Left lung (tissue), 10 donors: ENCODE data around the gene NUAK1. TPM values are rescaled to one million over a fixed set of nuclear protein-coding genes. Genes with fewer than 3 reads are reported as not detected.

Experiments used
- ATAC-seq: fragments of 200-7000 bp; cut with Tn5 transposase; one replicate; pipeline ENCODE4 v1.9.1; 2020; ENCODE audit warnings: moderate library complexity
- DNase-seq, 4 donors: peaks; one replicate each; pipeline ENCODE4 v3.0.0-alpha.2; 2013 to 2020
- H3K27ac ChIP-seq, 2 donors: fragments of 200-600 bp; sonication (generic) in 1 of 2; one replicate each; pipeline versions ENCODE4 v1.5.0 to v1.8.0; 2020 to 2021
- H3K27me3 ChIP-seq, 2 donors: fragments of 200-600 bp; sonication (generic) in 1 of 2; one replicate each; pipeline versions ENCODE4 v1.5.0 to v1.8.0; 2020 to 2021
- H3K36me3 ChIP-seq, 2 donors: fragments of 200-600 bp; sonication (generic) in 1 of 2; one replicate each; pipeline versions ENCODE4 v1.5.0 to v1.8.0; 2020 to 2021
- H3K4me1 ChIP-seq, 2 donors: fragments of 200-600 bp; one replicate each; pipeline ENCODE4 v1.8.0; 2021
- H3K4me3 ChIP-seq, 2 donors: fragments of 200-600 bp; sonication (generic) in 1 of 2; one replicate each; pipeline versions ENCODE4 v1.5.0 to v1.8.0; 2020 to 2021; ENCODE audit warnings: mild to moderate bottlenecking in 1 of 2
- H3K9me3 ChIP-seq, 2 donors: fragments of 200-600 bp; sonication (generic) in 1 of 2; one replicate each; pipeline versions ENCODE4 v1.5.0 to v1.8.0; 2020 to 2021
- intact Hi-C, 2 donors: fragments of 100-400 bp; cut with DNase I; formaldehyde crosslinking; loops; one replicate each; pipeline versions ENCODE4 v1.11.2 to v1.14.2; 2022
- polyA plus RNA-seq, 6 donors: library from polyadenylated mRNA; unstranded; fragments of 120-200 nt; gene quantifications; one replicate each; pipeline ENCODE4 v1.2.1, GENCODE V29; 2013; ENCODE audit not compliant: insufficient read length in 6 of 6
- total RNA-seq, 2 donors: library from RNA; stranded (reverse); fragmentation: NEBNext Ultra II Directional; extraction: Animal tissue kit (Norgen Biotek cat#: 25700); gene quantifications; one replicate each; pipeline ENCODE4 v1.2.1, GENCODE V29; 2021
- TF ChIP-seq, protein P1 (sequence below), 2 donors: fragments of 200-600 bp; sonication (generic) in 1 of 2; IDR thresholded peaks; one replicate each; pipeline versions ENCODE4 v1.5.0 to v1.8.0; 2021; ENCODE audit warnings: antibody characterized with exemption in 2 of 2
- donor health status: DM: no; HTN: yes; CAD: no.
- donor health status: DM: no; HTN: no; CAD: no.

The NUAK1 gene
- total and polyA plus RNA-seq, 8 donors, result 6.5 to 11.7 (median 8.1) TPM

DNA sequence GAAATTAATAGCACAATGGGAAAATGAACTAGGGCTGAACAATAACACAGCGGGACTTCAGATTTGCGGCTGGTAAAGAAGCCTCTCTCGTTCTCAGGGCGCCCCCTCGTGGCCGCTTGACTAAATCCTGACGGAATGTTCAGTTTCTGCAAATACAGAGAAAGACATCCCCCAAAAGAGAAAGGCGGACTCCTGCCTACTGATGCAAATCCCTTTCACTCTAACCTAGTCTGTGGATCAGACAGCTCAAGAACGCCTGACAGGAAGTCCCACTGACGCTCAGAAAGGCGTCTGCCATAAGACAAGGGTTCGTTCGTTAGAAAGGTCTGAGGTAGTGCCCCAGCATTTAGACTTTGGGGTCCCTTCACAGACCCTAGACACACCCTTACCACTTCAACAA is 2.5 kb downstream of the NUAK1 start:
- TF ChIP-seq, protein P1, sequence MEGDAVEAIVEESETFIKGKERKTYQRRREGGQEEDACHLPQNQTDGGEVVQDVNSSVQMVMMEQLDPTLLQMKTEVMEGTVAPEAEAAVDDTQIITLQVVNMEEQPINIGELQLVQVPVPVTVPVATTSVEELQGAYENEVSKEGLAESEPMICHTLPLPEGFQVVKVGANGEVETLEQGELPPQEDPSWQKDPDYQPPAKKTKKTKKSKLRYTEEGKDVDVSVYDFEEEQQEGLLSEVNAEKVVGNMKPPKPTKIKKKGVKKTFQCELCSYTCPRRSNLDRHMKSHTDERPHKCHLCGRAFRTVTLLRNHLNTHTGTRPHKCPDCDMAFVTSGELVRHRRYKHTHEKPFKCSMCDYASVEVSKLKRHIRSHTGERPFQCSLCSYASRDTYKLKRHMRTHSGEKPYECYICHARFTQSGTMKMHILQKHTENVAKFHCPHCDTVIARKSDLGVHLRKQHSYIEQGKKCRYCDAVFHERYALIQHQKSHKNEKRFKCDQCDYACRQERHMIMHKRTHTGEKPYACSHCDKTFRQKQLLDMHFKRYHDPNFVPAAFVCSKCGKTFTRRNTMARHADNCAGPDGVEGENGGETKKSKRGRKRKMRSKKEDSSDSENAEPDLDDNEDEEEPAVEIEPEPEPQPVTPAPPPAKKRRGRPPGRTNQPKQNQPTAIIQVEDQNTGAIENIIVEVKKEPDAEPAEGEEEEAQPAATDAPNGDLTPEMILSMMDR (IDR thresholded peaks at IDR 0.05), result peak; percentile 76 to 77
- peak overlapping the region; percentile 45 to 53 for H3K4me3 ChIP-seq
- intact Hi-C loops, result loop anchor here in 1 of 2 donors (5.0 kb wide), 1 partner anchor 714 kb away; no protein-coding TSS in a partner anchor
- H3K9me3 ChIP-seq, result no peaks in the 10 kb centered on the region
- DNase-seq (peak; percentile 78 to 92 (median 84)), ATAC-seq (peak; percentile 58)
- peaks cover 9 to 63% of the 10 kb centered on the region in 2 donors for H3K27me3 ChIP-seq
- no peaks in the 10 kb centered on the region for H3K36me3 ChIP-seq
- H3K27ac ChIP-seq, result peak overlapping the region; percentile 11 to 65
- H3K4me1 ChIP-seq, result peaks cover 17 to 39% of the 10 kb centered on the region in 2 donors

DNA sequence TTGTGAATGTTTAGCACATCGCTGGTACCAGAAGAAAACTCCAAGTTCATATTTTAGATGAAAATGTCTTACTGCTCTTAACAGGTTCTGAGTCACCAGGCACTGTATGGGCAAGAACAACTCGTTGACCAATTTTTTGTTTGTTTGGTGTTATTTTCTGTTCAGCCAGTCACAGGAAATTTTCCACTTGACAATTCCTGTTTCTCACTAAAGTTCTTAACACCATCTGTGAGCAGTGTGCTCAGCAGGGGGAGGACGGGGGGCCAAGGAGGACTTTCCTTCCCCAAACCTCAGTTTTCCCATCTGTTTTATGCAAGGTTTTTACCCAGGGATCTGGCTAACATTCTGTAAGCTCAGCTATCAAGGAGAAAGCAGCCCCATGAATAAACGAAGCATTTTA is 3.0 kb downstream of the NUAK1 start:
- Histone ChIP-seq H3K27ac (peak overlapping the region in 1 of 2 donors; percentile 65), H3K36me3 (no peaks in the 10 kb centered on the region), H3K4me3 (peak overlapping the region; percentile 45 to 53), H3K9me3 (no peaks in the 10 kb centered on the region), H3K4me1 (peaks cover 17 to 39% of the 10 kb centered on the region in 2 donors), H3K27me3 (peaks cover 9 to 60% of the 10 kb centered on the region in 2 donors)
- intact Hi-C loops, result loop anchor here in 1 of 2 donors (5.0 kb wide), 1 partner anchor 713 kb away; no protein-coding TSS in a partner anchor
- peak; percentile 3 for ATAC-seq
- no peak for DNase-seq
- TF ChIP-seq, protein P1 (IDR thresholded peaks at IDR 0.05), result no peak

DNA sequence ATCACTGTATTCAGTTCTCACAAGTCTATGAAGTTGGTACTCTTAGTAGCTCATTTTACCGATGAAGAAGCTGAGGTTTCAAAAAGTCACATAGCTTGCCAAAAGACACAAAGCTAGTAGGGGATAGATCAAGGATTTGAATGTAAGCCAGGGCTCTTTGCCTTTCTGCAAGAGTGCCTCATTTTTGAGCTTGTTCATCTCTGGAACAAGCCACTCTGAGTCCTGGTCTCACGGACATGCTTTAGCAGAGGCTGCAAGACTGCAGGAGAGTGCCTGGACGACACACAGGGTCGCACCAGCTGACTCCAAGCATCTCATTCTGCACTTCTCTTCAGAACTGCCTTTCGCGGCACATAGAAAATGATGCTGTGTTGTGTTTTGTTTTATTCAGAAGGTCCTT is 3.7 kb downstream of the NUAK1 start:
- intact Hi-C loops, result loop anchor here in 1 of 2 donors (5.0 kb wide), 1 partner anchor 713 kb away; no protein-coding TSS in a partner anchor
- ATAC-seq (no peak), DNase-seq (no peak)
- peaks cover 14 to 35% of the 10 kb centered on the region in 2 donors for H3K4me1 ChIP-seq
- no peaks in the 10 kb centered on the region for H3K9me3 ChIP-seq
- no peaks in the 10 kb centered on the region for H3K36me3 ChIP-seq
- peaks cover 9 to 53% of the 10 kb centered on the region in 2 donors for H3K27me3 ChIP-seq
- peak overlapping the region in 1 of 2 donors; percentile 3 for H3K4me3 ChIP-seq
- TF ChIP-seq, protein P1 (IDR thresholded peaks at IDR 0.05), result no peak
- no peak overlapping the region for H3K27ac ChIP-seq

DNA sequence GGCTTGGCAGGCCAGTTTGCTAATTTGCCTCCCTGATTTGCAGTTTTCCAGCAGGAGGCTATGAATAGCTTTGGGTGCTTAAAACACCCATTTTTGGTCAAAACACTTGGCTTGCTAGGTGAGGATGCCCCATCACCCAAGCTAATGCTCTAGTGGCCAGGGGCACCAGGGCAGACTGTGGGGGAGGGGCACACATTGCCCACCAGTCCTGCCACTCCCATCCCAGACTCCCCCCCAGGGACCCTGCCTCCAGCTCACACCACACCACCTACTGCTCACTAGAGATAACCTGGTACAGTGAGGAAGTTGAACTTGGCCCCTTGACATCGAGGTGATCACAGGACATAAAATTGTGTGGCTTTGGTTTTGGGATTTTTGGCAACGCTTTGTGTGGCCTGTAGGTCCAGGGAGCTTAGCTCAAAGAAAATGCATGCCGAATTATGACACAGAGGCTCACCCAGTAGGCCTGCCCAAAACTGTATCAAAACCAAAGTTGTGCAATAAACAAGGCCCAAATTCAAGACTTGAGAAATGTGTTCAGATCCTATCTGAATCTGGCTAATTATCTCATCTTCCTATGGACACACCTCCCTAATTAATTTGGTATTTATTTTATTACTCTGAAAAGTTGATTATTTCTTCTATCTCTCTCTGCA is 4.3 kb downstream of the NUAK1 start:
- intact Hi-C loops, result no loop called here
- H3K9me3 ChIP-seq, result no peaks in the 10 kb centered on the region
- no peak overlapping the region for H3K27ac ChIP-seq
- DNase-seq (no peak), ATAC-seq (no peak)
- no peaks in the 10 kb centered on the region for H3K36me3 ChIP-seq
- H3K27me3 ChIP-seq, result peaks cover 4 to 46% of the 10 kb centered on the region in 2 donors
- no peak overlapping the region for H3K4me3 ChIP-seq
- TF ChIP-seq, protein P1 (IDR thresholded peaks at IDR 0.05), result no peak
- H3K4me1 ChIP-seq, result peaks cover 14 to 29% of the 10 kb centered on the region in 2 donors
